Measurements from ENCODE around the gene HECW1.

GRCh38 chr7:43198599-43199090, 86.2 kb downstream of the HECW1 start:
- TF ChIP-seq, protein P1, sequence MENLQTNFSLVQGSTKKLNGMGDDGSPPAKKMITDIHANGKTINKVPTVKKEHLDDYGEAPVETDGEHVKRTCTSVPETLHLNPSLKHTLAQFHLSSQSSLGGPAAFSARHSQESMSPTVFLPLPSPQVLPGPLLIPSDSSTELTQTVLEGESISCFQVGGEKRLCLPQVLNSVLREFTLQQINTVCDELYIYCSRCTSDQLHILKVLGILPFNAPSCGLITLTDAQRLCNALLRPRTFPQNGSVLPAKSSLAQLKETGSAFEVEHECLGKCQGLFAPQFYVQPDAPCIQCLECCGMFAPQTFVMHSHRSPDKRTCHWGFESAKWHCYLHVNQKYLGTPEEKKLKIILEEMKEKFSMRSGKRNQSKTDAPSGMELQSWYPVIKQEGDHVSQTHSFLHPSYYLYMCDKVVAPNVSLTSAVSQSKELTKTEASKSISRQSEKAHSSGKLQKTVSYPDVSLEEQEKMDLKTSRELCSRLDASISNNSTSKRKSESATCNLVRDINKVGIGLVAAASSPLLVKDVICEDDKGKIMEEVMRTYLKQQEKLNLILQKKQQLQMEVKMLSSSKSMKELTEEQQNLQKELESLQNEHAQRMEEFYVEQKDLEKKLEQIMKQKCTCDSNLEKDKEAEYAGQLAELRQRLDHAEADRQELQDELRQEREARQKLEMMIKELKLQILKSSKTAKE (IDR thresholded peaks at IDR 0.05; ENCODE audit: low read depth, poor library complexity, severe bottlenecking) = no peak
- TF ChIP-seq, protein P2, sequence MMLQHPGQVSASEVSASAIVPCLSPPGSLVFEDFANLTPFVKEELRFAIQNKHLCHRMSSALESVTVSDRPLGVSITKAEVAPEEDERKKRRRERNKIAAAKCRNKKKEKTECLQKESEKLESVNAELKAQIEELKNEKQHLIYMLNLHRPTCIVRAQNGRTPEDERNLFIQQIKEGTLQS (IDR thresholded peaks at IDR 0.05; ENCODE audit: borderline replicate concordance, extremely low read depth, low read depth, low read length) = no peak
- TF ChIP-seq, protein P3, sequence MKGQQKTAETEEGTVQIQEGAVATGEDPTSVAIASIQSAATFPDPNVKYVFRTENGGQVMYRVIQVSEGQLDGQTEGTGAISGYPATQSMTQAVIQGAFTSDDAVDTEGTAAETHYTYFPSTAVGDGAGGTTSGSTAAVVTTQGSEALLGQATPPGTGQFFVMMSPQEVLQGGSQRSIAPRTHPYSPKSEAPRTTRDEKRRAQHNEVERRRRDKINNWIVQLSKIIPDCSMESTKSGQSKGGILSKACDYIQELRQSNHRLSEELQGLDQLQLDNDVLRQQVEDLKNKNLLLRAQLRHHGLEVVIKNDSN (IDR thresholded peaks at IDR 0.05; ENCODE audit: borderline replicate concordance, extremely low read length, insufficient read depth, low read depth, low read length) = no peak
- TF ChIP-seq POLR2AphosphoS5 (IDR thresholded peaks at IDR 0.05; ENCODE audit: low read length) (no peak), SMARCA5 (IDR thresholded peaks at IDR 0.05) (no peak), BCL11A (IDR thresholded peaks at IDR 0.05; ENCODE audit: low read depth, low read length) (no peak), ATF7 (IDR thresholded peaks at IDR 0.05; ENCODE audit: low read depth) (no peak), SIX5 (IDR thresholded peaks at IDR 0.05; ENCODE audit: low read depth, low read length, severe bottlenecking) (no peak), CREM (IDR thresholded peaks at IDR 0.05; ENCODE audit: low read depth) (no peak), RCOR1 (conservative IDR thresholded peaks at IDR 0.05; ENCODE audit: low read depth, low read length) (no peak)
- TF ChIP-seq, protein P4, sequence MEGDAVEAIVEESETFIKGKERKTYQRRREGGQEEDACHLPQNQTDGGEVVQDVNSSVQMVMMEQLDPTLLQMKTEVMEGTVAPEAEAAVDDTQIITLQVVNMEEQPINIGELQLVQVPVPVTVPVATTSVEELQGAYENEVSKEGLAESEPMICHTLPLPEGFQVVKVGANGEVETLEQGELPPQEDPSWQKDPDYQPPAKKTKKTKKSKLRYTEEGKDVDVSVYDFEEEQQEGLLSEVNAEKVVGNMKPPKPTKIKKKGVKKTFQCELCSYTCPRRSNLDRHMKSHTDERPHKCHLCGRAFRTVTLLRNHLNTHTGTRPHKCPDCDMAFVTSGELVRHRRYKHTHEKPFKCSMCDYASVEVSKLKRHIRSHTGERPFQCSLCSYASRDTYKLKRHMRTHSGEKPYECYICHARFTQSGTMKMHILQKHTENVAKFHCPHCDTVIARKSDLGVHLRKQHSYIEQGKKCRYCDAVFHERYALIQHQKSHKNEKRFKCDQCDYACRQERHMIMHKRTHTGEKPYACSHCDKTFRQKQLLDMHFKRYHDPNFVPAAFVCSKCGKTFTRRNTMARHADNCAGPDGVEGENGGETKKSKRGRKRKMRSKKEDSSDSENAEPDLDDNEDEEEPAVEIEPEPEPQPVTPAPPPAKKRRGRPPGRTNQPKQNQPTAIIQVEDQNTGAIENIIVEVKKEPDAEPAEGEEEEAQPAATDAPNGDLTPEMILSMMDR (IDR thresholded peaks at IDR 0.05 in 2 of 3, conservative IDR thresholded peaks at IDR 0.05 in 1 of 3; ENCODE audit: control insufficient read depth in 2 of 3, extremely low read depth in 1 of 3, insufficient read depth in 1 of 3, low read depth in 3 of 3, low read length in 3 of 3) = no peak

Data from GM12878 (cell line).